ENCODE measurements around the gene FGD4. TPM values are rescaled to one million over a fixed set of nuclear protein-coding genes. Genes with fewer than 3 reads are reported as not detected.

The FGD4 gene
- total and polyA plus RNA-seq, 9 of the 15 experiments (the other 6 are each of a cell fraction or from before 2014, with no cell fraction given) = 0.05 to 0.51 (median 0.27) TPM

DNA sequence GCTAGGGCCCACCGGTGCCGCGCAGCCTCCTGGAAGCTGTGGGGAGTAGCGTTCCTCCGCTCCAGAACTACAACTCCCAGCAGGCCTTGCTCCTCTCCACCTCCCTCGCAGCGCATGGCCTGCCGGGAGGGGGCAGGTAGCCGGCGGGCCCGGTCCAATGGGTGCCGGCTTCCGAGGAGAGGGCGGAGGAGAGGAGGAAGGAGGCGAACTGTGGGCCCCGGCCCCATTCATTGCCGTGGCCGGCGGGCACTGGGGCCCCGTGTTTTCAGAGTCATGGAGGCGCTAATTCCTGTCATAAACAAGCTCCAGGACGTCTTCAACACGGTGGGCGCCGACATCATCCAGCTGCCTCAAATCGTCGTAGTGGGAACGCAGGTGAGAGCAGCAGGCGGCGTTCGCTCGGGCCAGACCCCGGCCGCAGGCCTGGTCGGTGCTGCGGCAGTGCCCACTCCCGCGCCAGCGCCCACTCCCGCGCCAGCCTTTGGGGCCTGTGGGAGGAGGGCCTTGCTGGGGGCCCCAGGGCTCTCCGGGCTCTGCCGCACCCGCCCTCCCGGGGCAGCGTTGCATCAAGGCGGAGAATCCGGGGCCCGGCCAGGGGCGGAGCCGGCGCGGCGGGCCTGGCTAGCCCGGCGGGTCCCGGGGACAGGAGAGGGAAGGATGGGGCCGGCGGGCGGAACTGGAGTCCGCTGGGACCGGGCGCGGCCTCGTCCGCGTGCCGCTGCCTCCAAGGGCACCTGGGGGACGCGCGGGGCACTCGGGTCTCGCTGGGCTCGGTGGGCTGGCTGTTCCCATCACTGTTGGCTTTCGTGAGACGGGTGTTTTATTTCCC lies 279.9 kb downstream of the FGD4 start, which contains the start of gene DNM1L (continued):
- TF ChIP-seq, protein P1, sequence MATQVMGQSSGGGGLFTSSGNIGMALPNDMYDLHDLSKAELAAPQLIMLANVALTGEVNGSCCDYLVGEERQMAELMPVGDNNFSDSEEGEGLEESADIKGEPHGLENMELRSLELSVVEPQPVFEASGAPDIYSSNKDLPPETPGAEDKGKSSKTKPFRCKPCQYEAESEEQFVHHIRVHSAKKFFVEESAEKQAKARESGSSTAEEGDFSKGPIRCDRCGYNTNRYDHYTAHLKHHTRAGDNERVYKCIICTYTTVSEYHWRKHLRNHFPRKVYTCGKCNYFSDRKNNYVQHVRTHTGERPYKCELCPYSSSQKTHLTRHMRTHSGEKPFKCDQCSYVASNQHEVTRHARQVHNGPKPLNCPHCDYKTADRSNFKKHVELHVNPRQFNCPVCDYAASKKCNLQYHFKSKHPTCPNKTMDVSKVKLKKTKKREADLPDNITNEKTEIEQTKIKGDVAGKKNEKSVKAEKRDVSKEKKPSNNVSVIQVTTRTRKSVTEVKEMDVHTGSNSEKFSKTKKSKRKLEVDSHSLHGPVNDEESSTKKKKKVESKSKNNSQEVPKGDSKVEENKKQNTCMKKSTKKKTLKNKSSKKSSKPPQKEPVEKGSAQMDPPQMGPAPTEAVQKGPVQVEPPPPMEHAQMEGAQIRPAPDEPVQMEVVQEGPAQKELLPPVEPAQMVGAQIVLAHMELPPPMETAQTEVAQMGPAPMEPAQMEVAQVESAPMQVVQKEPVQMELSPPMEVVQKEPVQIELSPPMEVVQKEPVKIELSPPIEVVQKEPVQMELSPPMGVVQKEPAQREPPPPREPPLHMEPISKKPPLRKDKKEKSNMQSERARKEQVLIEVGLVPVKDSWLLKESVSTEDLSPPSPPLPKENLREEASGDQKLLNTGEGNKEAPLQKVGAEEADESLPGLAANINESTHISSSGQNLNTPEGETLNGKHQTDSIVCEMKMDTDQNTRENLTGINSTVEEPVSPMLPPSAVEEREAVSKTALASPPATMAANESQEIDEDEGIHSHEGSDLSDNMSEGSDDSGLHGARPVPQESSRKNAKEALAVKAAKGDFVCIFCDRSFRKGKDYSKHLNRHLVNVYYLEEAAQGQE (IDR thresholded peaks at IDR 0.05; ENCODE audit: borderline replicate concordance) = peak; percentile 31; the same call in 1 of the 2 replicates
- TF ChIP-seq, protein P1 (CRISPR knock-in tag; IDR thresholded peaks at IDR 0.05; ENCODE audit: low read depth) = 0 out of 2 replicates have a peak, but pooled peaks have one; percentile 20
- no peak for TF ChIP-seq TRIM28 (IDR thresholded peaks at IDR 0.05)
- TF ChIP-seq NFIX (CRISPR knock-in tag; IDR thresholded peaks at IDR 0.05; ENCODE audit: low read depth) = no peak
- TF ChIP-seq, protein P2, sequence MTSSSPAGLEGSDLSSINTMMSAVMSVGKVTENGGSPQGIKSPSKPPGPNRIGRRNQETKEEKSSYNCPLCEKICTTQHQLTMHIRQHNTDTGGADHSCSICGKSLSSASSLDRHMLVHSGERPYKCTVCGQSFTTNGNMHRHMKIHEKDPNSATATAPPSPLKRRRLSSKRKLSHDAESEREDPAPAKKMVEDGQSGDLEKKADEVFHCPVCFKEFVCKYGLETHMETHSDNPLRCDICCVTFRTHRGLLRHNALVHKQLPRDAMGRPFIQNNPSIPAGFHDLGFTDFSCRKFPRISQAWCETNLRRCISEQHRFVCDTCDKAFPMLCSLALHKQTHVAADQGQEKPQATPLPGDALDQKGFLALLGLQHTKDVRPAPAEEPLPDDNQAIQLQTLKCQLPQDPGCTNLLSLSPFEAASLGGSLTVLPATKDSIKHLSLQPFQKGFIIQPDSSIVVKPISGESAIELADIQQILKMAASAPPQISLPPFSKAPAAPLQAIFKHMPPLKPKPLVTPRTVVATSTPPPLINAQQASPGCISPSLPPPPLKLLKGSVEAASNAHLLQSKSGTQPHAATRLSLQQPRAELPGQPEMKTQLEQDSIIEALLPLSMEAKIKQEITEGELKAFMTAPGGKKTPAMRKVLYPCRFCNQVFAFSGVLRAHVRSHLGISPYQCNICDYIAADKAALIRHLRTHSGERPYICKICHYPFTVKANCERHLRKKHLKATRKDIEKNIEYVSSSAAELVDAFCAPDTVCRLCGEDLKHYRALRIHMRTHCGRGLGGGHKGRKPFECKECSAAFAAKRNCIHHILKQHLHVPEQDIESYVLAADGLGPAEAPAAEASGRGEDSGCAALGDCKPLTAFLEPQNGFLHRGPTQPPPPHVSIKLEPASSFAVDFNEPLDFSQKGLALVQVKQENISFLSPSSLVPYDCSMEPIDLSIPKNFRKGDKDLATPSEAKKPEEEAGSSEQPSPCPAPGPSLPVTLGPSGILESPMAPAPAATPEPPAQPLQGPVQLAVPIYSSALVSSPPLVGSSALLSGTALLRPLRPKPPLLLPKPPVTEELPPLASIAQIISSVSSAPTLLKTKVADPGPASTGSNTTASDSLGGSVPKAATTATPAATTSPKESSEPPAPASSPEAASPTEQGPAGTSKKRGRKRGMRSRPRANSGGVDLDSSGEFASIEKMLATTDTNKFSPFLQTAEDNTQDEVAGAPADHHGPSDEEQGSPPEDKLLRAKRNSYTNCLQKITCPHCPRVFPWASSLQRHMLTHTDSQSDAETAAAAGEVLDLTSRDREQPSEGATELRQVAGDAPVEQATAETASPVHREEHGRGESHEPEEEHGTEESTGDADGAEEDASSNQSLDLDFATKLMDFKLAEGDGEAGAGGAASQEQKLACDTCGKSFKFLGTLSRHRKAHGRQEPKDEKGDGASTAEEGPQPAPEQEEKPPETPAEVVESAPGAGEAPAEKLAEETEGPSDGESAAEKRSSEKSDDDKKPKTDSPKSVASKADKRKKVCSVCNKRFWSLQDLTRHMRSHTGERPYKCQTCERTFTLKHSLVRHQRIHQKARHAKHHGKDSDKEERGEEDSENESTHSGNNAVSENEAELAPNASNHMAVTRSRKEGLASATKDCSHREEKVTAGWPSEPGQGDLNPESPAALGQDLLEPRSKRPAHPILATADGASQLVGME (CRISPR knock-in tag; IDR thresholded peaks at IDR 0.05) = no peak
- no peak for TF ChIP-seq ATF2 (CRISPR knock-in tag; IDR thresholded peaks at IDR 0.05)
- no peak for TF ChIP-seq ZBED1 (IDR thresholded peaks at IDR 0.05)
- no peak for TF ChIP-seq HSF4 (CRISPR knock-in tag; IDR thresholded peaks at IDR 0.05; ENCODE audit: borderline replicate concordance)
- no peak for TF ChIP-seq SMARCA5 (IDR thresholded peaks at IDR 0.05)
- peak; percentile 51; the same call in 1 of the 2 replicates for TF ChIP-seq CEBPB (tag; IDR thresholded peaks at IDR 0.05)
- TF ChIP-seq NBN (IDR thresholded peaks at IDR 0.05; ENCODE audit: low read depth) = no peak
- no peak for TF ChIP-seq WHSC1 (IDR thresholded peaks at IDR 0.05; ENCODE audit: low read length)
- TF ChIP-seq MCM3 (IDR thresholded peaks at IDR 0.05) = no peak

All from K562 (cell line).